Suppressor macrophage (primary cell): ENCODE results near the gene TIMP1.
"Not testable (repeated sequence)": the region's sequence is repeated elsewhere in the genome, so short reads cannot be mapped to it uniquely, and the experiment has no call there.

Experiments
- DNase-seq, 4 experiments: peaks; one replicate each; pipeline ENCODE4 v3.0.0-alpha.2; 2020 to 2022

Gene TIMP1

GRCh38 chrX:47573341-47574075, 8.7 kb upstream of the TIMP1 start:
- no peak for DNase-seq

GRCh38 chrX:47574076-47574546, 8.1 kb upstream of the TIMP1 start:
- no peak for DNase-seq

GRCh38 chrX:47574547-47575301, 7.5 kb upstream of the TIMP1 start:
- DNase-seq, result no peak

GRCh38 chrX:47576021-47576898, 6.0 kb upstream of the TIMP1 start:
- no peak for DNase-seq

GRCh38 chrX:47577424-47577823, 4.8 kb upstream of the TIMP1 start:
- no peak for DNase-seq

GRCh38 chrX:47577901-47578300, 4.3 kb upstream of the TIMP1 start:
- no peak for DNase-seq

GRCh38 chrX:47578692-47579091, 3.5 kb upstream of the TIMP1 start:
- peak; percentile 53 to 76 (median 70) for DNase-seq

- DNase-seq, result peak; percentile 86 to 95 (median 90)
Observed at GRCh38 chrX:47579537-47579936, 2.7 kb upstream of the TIMP1 start.

GRCh38 chrX:47583240-47583861, 1.1 kb downstream of the TIMP1 start:
- DNase-seq, result no peak

GRCh38 chrX:47584714-47585113, 2.5 kb downstream of the TIMP1 start:
- no peak for DNase-seq

GRCh38 chrX:47585273-47585672, 3.0 kb downstream of the TIMP1 start:
- DNase-seq, result no peak

GRCh38 chrX:47586043-47586787, 4.0 kb downstream of the TIMP1 start:
- DNase-seq, result no peak

GRCh38 chrX:47587091-47587891, 5.1 kb downstream of the TIMP1 start:
- peak in 1 of 4 experiments; percentile 39 for DNase-seq

GRCh38 chrX:47587906-47588735, 5.9 kb downstream of the TIMP1 start:
- no peak for DNase-seq

GRCh38 chrX:47590984-47591383, 8.7 kb downstream of the TIMP1 start:
- peak in 1 of 4 experiments; percentile 36 for DNase-seq

GRCh38 chrX:47593522-47593921, 11.3 kb downstream of the TIMP1 start:
- peak in 1 of 4 experiments; percentile 39 for DNase-seq

- no peak for DNase-seq
Observed at GRCh38 chrX:47595716-47596251, 13.5 kb downstream of the TIMP1 start.

- DNase-seq, result no peak
Observed at GRCh38 chrX:47596256-47596655, 14.0 kb downstream of the TIMP1 start.

- no peak for DNase-seq
Observed at GRCh38 chrX:47597222-47597621, 15.0 kb downstream of the TIMP1 start.

- DNase-seq, result not testable (repeated sequence)
Observed at GRCh38 chrX:47603125-47603524, 20.9 kb downstream of the TIMP1 start.
